ENCODE data around the gene SCAMP4.

SCAMP4 gene

DNA sequence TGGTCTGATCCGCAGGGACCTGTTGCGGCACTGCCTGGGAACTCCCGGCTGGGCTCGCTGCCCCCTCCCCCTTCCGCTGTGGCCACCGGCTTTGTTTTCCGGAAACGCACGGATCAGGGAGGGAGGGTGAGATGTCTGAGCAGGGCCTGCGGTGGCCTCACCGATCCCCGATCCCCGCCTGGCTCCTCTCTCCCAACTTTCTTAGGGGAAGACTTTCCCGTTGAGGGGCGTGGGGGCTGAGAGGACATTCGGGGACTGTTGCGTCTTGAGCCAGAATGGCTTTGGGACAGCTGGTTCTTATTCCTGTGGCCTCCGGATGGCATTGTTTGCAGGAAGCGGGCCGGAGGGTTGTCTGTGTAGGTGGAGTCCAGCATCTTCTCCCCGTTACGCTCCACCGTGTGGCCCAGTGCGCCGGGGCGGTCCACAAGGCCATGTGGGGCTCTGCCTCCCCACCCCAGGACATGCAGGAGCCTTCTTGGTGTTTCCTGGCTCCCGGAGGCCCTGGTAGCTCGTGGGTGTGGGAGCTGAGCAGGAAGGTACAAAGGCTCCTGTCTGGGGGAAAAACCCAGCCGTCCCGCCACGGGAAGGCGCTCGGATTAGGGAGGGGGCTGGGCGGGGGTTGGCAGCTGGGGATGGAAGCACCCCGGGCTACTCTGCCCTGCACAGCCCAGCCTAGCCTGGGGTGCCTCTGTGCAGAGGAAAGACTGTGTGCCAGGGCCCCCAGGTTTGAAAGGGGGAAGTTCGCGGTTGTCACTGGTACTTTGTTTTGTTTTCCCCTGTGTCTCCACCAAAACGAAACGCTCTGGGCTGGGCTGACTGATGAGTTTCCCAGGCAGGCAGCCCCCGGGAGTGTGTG, 37.1 kb downstream of the SCAMP4 start:
- DNase-seq: no peak

DNA sequence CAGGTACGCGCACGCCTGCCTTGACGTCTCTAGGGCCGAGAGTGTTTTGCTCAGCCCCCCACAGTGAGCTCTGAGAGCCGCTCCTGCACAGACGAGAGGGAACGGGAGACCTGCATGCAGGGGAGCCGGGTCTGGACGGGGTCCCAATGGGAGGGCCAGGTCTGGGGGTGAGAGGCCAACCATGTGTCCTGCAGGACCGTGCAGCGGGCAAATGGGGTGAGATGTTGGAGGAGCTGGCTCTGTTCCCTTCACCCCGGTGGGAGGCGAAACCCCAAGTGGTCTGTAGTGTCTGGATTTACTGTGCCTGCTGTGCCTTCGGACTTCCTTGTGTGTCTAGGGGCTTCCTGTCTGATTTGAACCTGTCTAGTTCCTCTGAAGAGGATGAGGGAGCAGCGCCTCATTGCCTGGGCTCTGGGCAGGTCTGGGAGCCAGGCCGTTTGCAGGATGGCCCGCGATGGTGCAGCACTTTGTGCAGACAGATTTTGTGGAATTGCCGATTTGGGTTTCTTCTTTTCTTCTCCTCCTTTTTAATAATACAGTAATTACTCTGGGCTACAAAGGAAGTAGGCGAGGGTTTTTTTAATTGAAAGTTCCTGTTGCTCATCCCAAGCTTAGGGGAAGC, 37.8 kb downstream of the SCAMP4 start:
- no peak for DNase-seq

DNA sequence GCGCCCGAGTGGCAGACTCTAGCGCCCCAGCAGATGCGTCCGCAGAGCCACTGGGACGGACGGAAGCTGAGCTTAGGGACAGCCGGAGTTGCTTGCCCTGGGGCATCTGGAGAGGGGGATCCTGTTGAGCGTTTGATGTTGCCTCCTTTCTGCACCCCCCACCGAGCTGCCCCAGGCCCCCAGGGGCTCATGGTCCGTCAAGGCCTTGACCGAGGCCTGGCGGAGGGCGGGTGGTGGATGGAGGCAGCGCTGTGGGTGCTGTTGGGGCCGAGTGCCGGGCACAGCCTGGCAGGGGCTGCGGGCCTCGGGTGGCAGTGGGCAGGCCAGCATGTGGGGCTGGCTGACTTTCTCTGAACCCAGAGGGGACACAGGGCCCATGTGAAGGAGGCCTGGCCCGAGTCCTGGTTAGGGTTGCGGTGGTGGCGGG, 38.5 kb downstream of the SCAMP4 start:
- DNase-seq: no peak

DNA sequence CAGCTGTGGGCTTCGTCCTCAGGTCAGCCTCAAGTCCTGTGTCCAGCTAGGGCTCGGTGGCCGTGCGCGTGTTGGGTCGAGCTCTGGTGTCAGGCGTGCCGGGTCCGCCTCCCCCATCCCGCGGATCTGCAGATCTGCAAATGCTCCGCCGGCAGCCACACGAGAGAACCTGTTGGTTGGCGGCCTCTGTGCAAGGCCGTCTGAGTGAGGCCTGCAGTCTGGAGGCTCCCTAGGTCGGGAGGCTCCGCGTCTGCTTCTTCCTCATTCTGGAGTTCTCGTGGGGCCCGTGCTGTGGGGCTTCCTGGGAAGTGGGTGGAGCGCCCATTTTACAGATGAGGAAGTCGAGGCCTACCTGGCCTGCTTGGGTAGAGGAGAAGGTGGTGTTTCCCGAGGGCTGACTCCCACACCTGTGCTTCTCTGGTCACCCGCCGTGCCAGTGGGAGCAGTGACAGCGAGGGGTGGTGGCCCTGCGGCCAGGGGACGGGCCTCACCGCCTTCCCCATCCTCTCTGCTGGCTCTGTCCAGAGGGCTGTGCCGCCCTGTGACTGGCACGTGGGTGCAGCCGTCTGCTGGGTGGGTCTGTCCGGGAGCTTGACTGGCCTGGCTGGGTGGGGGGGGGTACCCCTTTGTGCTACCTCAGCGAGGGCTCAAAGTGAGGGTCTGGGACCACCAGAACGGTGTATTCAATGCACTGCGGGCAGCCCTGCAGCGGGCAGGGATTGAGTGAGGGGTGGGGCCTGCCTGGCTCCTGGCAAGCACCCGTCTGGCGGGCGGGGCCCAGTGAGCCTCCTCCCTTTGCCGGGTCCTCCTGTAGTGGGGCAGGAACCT, 39.1 kb downstream of the SCAMP4 start:
- DNase-seq: no peak

DNA sequence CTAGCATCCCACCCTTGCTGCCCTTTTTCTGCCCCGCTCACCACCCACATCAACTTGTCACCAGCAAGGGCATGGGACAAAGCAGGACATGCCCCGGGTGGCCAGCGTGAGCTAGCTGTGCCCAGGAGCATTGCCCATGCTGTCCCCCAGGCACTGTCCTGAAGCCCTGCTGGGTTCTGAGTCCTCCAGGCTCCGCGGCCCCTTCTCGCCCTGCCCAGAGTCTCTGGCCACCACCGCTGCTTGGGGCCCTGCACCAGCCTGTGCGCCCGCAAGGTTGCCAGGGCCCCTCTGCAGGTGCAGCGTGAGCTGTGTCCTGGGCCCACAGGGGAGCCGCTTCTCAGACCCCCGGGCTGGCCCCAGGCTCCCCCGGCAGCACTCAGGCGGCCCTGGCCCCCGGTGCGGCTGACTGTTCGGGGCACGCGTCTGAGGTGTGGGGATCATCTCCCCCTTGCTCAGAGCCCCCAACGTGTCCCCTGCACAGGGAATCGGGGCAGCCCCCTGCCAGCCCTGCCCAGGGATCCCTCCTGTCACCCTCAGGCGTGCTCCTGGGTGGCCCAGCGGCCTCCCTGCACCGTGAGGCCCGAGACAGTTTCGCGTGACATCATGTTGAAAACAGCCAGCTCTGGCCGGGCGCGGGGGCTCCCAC, 39.8 kb downstream of the SCAMP4 start:
- DNase-seq: no peak

DNA sequence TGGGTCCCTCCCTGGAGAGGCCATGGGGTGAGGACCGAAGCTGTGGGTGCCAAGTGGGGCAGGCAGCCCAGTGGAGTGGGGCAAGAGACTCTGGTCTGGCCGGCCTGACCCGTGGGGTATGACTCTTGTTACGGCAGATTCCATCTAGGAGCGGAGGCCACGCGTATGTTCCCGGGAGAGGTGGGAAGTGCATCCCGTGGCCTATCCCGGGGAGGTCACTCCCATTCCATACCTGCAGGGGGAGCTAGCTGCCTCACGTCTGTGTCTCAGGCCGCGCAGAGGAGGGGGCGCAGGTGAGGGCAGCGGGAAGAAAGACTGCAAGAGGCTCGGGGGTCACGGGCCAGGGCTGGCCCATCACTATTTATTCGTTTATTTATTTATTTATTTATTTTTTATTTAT, 40.7 kb downstream of the SCAMP4 start:
- no peak for DNase-seq

DNA sequence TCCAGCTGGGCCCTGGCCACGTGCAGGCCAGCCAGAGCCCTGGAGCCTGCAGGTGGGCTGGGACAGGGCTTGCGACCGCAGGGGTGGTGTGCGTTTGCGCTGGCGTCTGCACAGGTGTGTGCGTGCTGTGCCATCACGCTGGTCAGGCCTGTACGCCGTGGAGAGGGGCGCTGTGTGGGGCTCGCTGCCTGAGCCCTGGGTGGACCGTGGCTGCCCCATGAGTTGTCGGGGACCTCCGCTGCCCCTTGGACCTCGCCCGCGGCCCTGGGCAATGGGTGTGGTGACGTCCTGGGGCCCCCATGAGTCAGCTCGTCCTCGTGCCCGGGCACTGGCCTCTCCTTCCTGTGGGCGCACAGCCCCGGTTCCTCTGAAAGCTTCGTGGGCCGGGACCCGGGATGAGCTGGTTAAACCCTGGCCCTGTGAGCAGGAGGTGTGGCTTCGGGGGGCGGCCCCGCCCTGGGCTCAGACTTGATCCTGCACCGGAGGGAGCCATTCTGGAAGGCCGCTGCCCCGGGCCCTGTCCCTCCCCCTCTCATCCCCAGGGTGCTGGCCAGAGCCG, 42.5 kb downstream of the SCAMP4 start:
- DNase-seq: no peak

DNA sequence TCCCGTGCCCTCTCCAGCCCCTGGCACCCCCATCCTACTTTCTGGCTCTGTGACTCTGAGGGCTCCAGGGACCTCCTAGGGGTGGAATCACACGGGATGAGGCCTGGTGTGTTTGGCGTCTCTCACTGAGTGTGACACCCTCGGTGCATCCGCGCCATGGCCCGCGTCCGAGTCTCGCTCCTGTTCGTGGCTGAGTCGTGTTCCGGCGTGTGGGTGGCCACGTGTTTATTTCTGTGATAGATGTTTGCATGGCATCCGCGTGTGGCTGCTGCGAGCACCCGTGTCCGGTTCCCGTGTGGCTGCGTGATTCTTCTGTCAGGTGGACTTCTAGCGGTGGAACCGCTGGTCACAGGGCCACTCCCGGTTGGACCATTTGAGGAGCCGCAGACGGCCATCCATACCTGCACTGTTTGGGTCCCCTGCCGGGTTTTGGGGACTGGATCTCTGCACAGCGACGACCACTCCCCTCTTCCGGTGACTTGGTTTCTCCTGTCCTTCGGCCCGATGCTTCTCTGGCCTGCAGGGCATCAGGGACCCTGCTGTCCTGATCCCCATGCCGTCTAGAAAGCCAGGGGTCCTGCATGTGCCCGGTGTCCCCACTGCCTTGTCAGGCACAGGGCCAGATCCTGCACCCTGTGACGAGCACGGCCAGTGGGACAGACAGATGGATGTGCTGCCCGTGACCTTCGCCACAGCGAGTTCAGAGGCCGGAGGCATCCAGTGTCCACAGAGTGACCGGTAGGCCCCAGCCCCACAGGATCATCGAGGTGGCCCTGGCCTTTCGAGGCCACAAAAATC, 44.3 kb downstream of the SCAMP4 start:
- no peak for DNase-seq

DNA sequence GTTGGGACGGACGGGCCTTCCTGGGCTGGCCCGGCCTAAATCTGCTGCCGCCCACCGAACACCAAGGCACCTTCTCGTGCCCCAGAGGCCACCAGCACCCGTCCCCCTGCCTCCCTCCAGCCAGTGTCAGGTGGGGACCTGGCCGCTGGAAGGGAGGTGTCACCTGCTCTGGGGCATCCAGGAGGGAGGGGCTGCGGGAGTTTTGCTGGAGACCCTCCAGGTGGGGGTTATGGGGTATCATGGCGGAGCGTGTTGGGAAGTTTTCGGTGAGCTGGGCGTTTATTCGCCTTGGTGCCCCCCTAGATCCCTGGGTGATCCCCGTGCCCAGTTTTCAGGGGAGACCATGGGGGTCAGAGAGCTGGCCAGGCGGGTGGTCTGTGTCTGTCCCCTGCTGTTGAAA, 45.4 kb downstream of the SCAMP4 start:
- no peak for DNase-seq

DNA sequence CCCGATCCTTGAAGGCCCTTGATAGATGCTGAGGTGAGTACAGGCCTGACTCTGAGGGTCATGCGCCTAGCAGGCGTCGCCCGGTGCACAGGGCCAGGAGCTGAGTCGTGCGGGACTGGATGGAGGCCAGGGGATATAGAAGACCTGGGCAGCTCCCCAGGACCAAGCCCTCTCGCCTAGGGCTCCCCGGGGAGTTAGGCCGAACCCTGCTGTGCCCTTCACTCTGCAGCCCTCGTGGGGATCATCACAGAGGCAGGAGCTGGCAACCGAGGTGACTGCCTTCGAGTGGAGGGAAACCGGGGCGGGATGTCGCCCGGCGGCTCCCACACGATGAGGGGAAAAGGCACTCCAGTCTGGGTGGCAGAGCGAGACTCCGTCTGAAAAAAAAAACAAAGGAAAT, 47.4 kb downstream of the SCAMP4 start:
- DNase-seq: no peak

DNA sequence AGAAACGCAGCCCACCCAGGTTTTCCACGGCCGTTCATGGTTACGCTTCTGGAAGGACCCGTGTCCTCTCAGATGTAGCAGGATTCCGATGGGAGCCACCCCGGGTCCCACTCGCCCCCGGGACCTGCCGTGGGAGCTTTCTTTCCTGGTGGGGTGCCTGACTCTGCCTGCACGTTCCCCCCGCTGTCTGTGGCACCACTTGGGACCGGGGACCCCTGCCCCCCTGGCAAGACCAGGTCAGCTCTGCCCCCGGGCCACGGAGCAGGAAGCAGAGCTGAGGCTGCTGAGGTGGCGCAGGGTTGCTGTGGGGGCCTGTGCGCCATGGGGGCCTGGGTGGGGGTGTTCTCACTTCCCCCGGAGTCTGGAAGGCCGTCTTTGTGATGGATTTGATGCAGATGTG, 47.8 kb downstream of the SCAMP4 start:
- no peak for DNase-seq

DNA sequence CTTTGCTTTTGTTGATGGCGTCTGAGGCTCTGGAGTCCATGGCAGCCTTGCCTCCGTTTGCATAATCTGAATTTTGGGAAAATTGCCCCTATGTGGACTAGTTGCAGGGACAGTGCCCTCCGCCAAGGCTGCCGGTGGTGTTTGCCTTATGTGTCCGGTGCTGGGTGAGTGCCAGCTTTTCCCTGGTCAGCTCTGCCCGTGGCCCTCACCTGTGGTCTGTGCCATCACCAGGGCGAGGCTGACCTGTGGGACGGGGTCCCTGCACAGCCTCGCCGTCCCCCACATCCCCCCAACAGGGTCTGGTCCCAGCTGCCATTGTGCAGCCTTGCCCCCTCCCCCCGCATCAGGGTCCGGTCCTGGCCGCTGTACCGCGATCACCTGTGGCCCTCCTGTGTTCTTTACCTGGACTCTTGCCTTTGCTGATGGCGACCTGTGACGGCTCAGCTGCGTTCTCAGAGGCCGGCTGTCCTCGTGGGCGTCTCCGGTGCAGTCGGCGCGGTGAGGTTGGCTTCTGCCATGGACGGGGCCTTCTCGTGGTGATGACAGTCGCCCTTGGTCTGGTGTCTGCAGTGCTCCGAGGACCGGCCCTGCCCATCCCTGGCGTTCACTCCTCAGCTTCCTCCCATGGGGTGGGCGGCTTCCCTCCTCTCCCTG, 48.4 kb downstream of the SCAMP4 start:
- DNase-seq: no peak

DNA sequence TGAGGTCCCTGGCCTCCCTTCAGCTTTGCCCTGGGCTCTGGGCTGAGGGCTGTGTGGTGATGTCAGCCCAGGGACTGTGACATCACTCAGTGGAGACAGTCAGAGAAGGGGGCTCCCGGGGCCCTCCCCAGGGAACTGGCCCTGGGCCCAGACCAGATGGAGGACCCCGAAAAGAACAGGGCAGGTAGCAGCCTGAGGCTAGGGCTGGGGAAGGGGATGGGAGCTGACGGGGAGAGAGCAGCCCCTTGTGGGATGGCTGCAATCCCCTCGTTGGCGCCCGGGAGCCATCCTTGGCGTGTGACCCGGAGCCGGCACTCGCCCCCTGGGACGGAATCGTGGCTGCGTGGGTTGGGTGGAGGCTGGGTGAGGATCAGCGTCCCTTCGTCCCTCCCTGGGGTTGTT, 49.3 kb downstream of the SCAMP4 start:
- DNase-seq: no peak

DNA sequence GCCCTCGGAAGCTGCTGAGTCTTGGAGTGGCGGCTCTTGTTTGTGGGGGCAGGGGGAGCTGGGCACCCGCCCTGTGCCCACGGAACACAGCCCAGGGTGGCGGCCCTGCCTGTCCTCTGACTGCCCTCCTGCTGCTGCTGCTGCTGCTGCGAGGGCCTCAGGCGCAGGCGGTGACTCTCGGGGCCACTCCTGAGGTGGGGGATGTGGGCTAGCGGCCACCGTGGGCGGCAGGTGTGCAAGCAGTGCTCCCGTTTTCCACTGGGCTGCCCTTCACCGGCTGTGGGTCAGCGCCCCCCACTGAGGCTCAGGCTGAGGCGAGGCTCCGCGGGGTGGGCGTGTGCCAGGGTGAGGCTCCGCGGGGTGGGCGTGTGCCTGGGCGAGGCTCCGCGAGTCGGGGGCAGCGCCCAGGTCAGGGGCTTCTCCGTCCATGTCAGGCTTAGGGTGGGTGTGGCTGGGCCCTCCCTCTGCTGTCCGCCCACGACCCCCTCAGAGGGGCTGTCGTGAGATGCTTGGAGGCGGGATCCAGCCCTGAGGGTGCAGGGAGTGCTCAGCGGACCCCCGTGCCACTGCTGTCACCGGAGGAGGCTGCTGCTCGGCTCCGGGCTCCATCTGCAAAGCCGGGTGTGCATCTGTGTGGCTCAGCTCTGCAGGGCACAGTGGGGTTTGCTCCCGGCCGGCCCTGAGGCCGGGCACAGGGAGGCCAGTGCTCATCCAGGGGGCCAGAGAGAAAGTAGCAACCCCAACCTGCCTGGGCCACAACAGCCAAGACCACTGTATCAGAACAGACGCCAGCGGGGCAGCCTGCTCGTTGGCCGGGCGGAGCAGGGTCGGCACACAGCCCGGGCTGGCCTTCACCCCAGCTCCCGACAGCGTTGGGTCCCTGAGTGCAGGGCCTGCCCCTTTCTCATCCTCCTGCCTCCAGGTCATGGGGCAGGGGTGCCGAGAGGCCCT, 50.2 kb downstream of the SCAMP4 start:
- no peak for DNase-seq

DNA sequence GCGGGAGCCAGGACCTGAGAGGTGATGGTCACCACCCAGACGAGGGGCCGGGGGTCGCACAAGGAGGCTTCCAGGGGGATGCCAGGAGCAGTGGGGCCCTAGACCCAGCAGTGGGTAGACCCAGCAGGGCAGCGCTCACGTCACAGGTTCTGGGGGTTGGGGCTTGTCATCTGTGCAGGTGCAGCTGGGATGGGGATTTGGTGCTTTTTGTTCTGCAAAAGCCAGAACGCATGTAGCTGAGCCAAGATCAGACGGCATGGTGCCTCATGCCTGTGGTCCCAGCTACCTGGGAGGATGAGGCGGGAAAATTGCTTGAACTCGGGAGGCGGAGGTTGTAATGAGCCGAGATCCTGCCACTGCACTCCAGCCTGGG, 50.9 kb downstream of the SCAMP4 start:
- DNase-seq: no peak

DNA sequence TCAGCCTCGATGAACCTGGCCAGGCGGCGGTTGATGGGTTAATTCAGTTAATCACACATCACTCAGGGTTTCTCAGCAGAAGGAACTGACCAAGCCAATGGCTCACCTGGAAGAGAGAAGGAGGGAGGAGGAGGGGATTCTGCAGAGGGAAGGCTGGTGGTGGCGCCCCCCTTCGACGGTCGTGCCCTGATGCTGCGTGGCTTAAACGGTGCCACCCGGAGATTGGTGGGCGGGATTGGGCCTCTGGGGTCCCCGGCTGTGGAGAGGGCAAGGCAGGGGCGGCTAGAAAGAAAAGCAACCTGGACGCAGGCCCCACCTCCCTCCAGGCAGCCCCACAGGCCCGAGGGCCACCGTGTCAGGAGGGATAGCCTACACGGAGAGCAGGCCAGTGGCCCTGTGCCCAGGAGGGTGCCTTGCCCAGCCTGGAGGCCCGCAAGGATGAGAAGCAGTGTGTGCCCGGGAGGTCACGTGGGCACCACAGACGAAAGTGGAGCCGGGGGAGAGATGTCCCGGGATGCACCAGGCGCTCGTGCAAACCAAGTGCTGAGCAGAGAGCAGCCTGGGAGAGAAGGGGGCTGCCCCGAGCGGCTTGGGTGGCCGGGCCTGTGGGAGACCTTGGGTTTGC, 51.8 kb downstream of the SCAMP4 start:
- DNase-seq: no peak

DNA sequence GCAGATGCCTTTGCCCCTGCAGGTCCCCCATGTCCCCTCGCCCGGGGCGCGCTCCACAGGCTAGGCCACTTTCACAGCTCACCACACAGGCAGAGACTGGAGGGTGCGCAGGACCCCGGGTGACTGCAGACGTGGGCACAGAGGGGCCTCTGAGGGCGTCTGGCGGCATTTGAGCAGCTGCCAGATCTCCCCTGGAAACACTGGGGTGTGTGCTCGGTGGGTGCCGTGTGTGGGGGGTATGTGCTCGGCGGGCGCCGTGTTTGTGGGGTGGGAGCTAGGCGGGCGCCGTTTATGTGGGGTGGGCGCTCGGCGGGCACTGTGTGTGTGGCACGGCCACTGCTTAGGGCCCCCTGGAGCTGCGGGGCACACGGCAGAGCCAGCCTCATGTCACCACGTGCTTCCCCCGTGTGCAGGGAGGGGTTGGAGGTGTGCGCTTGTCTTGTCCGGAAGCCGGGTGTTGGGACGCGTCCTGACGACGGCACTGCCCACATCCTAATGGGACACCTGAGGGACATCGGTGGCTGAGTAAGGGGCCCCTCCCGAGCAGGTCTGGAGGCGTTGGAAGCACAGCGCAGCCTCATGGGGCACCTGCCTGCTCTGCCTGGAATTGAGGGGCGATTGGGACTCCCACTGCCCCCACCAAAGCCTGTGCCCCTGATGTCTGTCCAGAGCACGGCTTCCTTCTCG, 52.5 kb downstream of the SCAMP4 start:
- DNase-seq: no peak

DNA sequence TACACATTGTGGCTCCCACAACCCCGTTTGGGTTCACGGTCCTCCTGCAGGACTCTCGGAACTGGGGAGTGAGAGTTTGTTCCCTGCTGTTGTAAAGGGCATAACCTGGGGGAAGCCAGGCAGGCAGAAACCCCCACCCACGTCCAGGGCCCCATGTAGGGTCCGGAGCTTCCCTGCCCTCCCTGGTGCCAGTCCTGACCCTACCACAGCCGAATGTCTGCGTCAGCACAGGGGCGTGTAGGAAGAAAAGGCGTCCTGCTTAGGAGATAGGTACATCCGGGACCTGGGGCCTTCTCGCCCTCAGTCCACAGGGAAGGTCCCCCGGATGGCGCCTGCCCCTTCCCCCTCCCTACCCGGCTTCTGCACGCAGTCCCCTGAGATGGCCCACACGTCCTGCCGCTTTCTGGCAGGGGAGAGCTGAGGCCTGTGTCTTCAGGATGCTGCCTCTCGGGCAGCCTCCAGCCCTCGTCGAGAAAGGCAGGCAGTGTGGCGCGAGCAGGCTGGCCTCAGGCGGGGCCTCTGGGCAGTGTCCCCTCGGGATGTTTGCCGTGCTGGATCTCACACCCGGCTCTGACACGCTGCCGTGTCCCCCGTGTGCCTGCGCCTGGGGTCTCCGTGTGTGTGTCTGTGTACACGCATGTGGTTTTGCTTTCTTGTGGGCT, 54.9 kb downstream of the SCAMP4 start:
- DNase-seq: no peak
